Stimulated activated CD4-positive, alpha-beta T cell treated with anti-CD3 and anti-CD28 coated beads, Interleukin-4, amount 100 ng/mL, for 4 hours (primary cell): ENCODE measurements around the gene ZBTB16.

Experiments used
- DNase-seq, 2 experiments: peaks; one replicate each; pipeline ENCODE4 v3.0.0-alpha.2; 2020

The ZBTB16 gene

GRCh38 chr11:114109206-114110090, 49.9 kb downstream of the ZBTB16 start:
- DNase-seq = no peak

- DNase-seq = no peak
Measured at GRCh38 chr11:114110123-114110522, 50.6 kb downstream of the ZBTB16 start.

GRCh38 chr11:114110952-114111947, 51.7 kb downstream of the ZBTB16 start:
- DNase-seq = no peak

GRCh38 chr11:114115451-114115928, 56.0 kb downstream of the ZBTB16 start:
- DNase-seq = no peak

- no peak for DNase-seq
Measured at GRCh38 chr11:114116357-114116756, 56.8 kb downstream of the ZBTB16 start.

GRCh38 chr11:114116800-114117199, 57.3 kb downstream of the ZBTB16 start:
- DNase-seq = no peak

GRCh38 chr11:114120606-114121005, 61.1 kb downstream of the ZBTB16 start:
- DNase-seq = no peak

GRCh38 chr11:114121138-114121537, 61.6 kb downstream of the ZBTB16 start:
- DNase-seq = no peak

GRCh38 chr11:114121804-114122504, 62.4 kb downstream of the ZBTB16 start:
- no peak for DNase-seq

GRCh38 chr11:114122686-114123085, 63.2 kb downstream of the ZBTB16 start:
- no peak for DNase-seq

- no peak for DNase-seq
Measured at GRCh38 chr11:114123692-114124330, 64.3 kb downstream of the ZBTB16 start.

- DNase-seq = no peak
Measured at GRCh38 chr11:114124601-114125144, 65.2 kb downstream of the ZBTB16 start.

GRCh38 chr11:114125531-114125930, 66.0 kb downstream of the ZBTB16 start:
- DNase-seq = no peak

GRCh38 chr11:114125959-114126358, 66.4 kb downstream of the ZBTB16 start:
- no peak for DNase-seq

- DNase-seq = no peak
Measured at GRCh38 chr11:114128399-114128798, 68.9 kb downstream of the ZBTB16 start.

- DNase-seq = no peak
Measured at GRCh38 chr11:114129142-114129541, 69.6 kb downstream of the ZBTB16 start.

- DNase-seq = no peak
Measured at GRCh38 chr11:114129699-114130098, 70.2 kb downstream of the ZBTB16 start.

GRCh38 chr11:114130115-114130576, 70.6 kb downstream of the ZBTB16 start:
- DNase-seq = no peak

GRCh38 chr11:114130629-114131277, 71.2 kb downstream of the ZBTB16 start:
- DNase-seq = no peak

GRCh38 chr11:114131461-114131864, 72.0 kb downstream of the ZBTB16 start:
- no peak for DNase-seq

GRCh38 chr11:114132417-114132816, 72.9 kb downstream of the ZBTB16 start:
- DNase-seq = no peak
